ENCODE data around the gene NME5.

DNA sequence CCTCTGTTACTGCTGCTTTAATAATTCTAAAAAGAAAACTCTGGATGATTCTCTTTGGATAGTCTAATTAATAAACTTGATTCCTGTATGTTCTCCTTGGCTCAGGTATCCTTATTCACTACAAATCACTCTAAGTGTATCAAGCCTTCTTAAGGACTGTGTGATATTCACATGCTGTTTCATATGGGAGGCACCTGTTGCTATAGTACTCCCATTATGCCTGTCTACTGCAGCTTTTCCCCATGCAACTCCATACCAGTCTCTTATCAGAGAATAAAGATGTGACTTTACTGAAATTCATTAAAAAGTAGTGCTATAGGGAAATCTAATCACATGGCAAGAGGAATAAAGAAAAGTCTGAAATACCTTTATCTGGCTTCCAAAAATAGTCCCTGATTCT is 24.5 kb upstream of the NME5 start:
- TF ChIP-seq, protein P1, sequence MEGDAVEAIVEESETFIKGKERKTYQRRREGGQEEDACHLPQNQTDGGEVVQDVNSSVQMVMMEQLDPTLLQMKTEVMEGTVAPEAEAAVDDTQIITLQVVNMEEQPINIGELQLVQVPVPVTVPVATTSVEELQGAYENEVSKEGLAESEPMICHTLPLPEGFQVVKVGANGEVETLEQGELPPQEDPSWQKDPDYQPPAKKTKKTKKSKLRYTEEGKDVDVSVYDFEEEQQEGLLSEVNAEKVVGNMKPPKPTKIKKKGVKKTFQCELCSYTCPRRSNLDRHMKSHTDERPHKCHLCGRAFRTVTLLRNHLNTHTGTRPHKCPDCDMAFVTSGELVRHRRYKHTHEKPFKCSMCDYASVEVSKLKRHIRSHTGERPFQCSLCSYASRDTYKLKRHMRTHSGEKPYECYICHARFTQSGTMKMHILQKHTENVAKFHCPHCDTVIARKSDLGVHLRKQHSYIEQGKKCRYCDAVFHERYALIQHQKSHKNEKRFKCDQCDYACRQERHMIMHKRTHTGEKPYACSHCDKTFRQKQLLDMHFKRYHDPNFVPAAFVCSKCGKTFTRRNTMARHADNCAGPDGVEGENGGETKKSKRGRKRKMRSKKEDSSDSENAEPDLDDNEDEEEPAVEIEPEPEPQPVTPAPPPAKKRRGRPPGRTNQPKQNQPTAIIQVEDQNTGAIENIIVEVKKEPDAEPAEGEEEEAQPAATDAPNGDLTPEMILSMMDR (IDR thresholded peaks at IDR 0.05 in 8 of 11, conservative IDR thresholded peaks at IDR 0.05 in 3 of 11) = no peak
- no peak for TF ChIP-seq POLR2A (IDR thresholded peaks at IDR 0.05)
